ENCODE results near the gene PNLIPRP1.

- no peak for TF ChIP-seq CTCF (conservative IDR thresholded peaks at IDR 0.05; ENCODE audit: low read depth, low read length)
- no peak for TF ChIP-seq POLR2A (IDR thresholded peaks at IDR 0.05; ENCODE audit: low read depth, low read length)
- TF ChIP-seq MAZ (IDR thresholded peaks at IDR 0.05; ENCODE audit: borderline replicate concordance, low read depth, low read length): no peak
- TF ChIP-seq USF2 (IDR thresholded peaks at IDR 0.05; ENCODE audit: low read depth, low read length): no peak
- TF ChIP-seq BHLHE40 (IDR thresholded peaks at IDR 0.05; ENCODE audit: low read depth, low read length): no peak
- TF ChIP-seq RFX5 (IDR thresholded peaks at IDR 0.05; ENCODE audit: low read depth, low read length): no peak
- TF ChIP-seq CEBPB (IDR thresholded peaks at IDR 0.05; ENCODE audit: low read depth, low read length): no peak
- TF ChIP-seq CHD1 (IDR thresholded peaks at IDR 0.05; ENCODE audit: low read depth, low read length): no peak
- no peak for TF ChIP-seq SMC3 (IDR thresholded peaks at IDR 0.05; ENCODE audit: low read depth, low read length)
- no peak for TF ChIP-seq ELK1 (IDR thresholded peaks at IDR 0.05; ENCODE audit: borderline replicate concordance, low read depth, low read length)
- no peak for TF ChIP-seq MAFK (IDR thresholded peaks at IDR 0.05; ENCODE audit: low read depth, low read length)
Measured at GRCh38 chr10:116554628-116555027, 36.1 kb upstream of the PNLIPRP1 start.

Data from IMR-90 (cell line).